Glomerular endothelial cell (primary cell): ENCODE measurements around the gene MPC1. TPM values are rescaled to one million over a fixed set of nuclear protein-coding genes. Genes with fewer than 3 reads are reported as not detected.
"Not testable (repeated sequence)": the region's sequence is repeated elsewhere in the genome, so short reads cannot be mapped to it uniquely, and the experiment has no call there.

Source experiments
- DNase-seq: peaks from one replicate; pipeline ENCODE4 v3.0.0-alpha.2; 2011; ENCODE audit warnings: low read depth, low spot score; ENCODE audit errors: extremely low read depth
- total RNA-seq: library from RNA; depleted of rRNA; stranded (reverse); fragments of >200 nt; gene quantifications from 2 replicates; pipeline ENCODE4 v1.2.3, GENCODE V29; 2015

MPC1 gene
- total RNA-seq, 1 donor from 2014 or later: 19.2 TPM

DNA sequence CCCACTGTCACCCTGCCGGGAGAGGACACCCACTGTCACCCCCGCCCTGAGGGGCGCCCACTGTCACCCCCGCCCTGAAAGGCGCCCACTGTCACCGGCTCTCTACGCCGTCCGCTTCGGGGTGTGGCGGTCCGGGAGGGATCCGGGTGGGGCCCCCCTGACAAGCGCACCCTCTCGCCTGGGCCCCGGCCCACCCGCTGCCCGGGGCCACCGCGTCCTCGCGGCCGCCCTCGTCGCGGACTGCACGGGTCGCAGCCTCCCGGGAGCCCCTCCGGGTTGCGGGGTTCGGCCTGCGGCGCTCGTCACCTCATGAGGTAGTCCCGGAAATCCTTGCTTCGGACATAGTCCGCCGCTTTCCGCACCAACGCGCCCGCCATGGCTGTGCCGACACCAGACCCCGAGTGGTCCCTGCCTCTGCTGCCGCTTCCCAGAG, 224 bp downstream of the MPC1 start:
- DNase-seq: no peak

DNA sequence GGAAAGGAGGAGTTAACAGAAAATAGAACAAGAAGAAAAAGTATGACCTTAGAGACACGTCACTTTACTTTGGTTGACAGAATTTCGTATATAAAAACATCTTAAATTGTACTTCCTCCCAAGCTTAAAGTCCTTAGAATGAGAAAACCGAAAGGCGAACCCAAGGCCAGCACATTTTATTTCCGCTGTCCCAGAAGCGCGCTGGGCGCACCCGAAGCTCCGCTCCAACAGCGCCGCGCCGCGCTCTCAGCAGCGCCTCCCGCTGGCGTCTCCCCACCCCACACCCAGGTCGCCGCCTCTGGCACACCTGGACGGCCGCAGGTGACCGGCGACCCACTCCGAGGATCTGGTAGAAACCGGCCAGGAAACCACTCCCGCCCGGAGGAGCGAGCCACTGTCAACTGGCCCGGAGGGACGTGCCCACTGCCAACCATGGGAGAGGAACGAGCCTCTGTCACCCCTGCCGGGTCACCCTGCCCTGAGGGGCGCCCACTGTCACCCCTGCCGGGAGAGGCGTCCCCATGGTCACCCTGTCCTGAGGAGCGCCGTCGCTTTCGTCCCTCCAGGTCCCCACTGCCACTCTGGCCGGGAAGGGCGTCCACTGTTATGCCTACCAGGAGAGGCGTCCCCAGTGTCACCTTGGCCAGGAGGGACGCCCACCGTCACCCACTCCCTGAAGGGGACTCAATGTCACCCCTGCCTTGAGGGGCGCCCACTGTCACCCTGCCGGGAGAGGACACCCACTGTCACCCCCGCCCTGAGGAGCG, 824 bp downstream of the MPC1 start:
- no peak for DNase-seq

DNA sequence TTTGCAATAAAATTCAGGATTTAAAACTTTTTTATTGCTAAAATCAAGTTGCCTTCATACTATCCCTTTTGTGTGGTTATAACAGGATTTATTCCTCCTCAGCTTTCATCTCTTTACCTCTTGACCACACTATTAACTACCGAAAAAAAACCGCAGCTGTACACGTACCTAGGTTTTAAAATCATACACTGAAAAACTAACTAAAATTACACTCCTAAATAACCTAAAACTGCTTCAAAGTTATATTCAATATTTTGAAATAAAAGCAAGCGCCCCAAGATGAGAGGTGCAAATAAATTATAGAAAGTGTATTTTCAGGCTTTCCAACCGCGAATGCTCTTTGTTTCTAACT, 1.4 kb downstream of the MPC1 start:
- no peak for DNase-seq

DNA sequence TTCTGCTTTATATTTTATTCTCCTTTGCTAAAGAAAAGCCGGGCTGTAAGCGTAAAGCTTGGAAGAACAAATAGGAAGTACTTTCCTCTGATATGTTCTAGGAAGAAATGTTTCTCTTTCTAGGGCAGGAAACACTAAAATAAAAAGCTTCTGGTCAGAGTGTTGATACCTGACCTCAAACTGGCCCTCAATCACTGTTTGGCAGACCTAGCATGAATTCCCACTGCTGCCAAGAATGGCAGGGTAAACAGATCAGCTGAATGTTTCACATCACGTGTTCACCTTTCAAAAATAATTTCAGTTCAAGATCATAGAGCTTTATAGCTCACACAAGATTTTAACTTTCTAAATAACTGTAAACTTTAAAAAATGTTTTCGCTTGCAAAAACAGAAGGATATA, 2.9 kb downstream of the MPC1 start:
- peak; percentile 31 for DNase-seq

DNA sequence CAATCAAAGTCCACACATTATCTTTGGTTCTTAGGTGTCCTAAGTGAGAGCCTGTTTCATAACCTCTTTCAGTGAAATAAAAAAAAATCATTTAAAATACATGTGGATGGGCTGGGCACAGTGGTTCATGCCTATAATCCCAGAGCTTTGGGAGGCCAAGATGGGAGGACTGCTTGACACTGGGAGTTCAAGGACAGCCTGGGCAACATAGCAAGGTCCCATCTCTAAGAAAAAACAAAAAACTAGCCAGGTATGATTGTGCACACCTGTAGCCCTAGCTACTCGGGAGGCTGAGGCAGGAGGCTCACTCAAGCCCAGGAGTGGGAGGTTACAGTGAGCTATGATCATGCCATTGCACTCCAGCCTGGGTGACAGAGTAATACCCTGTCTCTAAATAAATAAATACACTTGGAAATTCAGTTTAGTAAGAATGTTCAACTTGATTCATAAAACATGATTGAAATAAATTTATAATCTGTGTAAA, 3.6 kb downstream of the MPC1 start:
- DNase-seq: no peak

DNA sequence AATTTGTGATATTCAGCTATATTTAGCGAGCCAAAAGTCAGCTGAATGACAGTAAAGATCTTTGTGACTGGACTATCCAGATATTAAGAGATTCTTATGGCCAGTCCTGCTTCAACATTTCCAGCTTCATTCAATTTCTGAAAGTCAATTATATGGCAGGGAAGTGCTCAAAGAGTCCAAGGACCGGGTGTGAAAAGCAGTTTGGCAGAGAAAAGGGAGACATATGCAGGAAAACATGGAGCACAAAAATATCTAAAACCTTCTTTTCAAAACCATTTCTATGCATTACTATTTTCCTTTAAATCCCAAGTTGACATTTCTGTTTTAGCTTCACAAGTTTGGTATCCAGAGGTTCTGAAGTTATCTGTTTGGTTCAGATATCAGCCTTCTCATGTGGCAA, 5.0 kb downstream of the MPC1 start:
- DNase-seq: no peak

DNA sequence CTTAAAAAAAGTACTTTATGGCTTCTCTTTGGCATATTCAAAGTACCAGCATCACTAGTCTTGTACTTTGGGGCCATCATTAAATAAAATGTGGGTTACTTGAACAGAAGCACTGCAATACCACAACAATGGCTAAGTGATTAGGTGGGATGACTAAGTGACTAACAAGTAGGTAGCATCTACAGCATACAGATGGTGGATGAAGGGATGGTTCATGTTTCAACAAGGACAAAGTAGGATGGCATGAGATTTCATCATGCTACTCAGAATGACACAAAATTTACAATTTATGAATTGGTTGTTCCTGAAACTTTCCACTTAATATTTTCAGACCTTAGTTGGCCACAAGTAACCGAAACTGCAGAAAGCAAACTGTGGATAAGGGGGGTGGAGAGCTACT, 7.7 kb downstream of the MPC1 start:
- no peak for DNase-seq

GRCh38 chr6:166370489-166370888, 12.3 kb downstream of the MPC1 start:
- no peak for DNase-seq

- no peak for DNase-seq
Observed at GRCh38 chr6:166369782-166370181, 13.0 kb downstream of the MPC1 start.

GRCh38 chr6:166366921-166367320, 15.8 kb downstream of the MPC1 start:
- DNase-seq: no peak

DNA sequence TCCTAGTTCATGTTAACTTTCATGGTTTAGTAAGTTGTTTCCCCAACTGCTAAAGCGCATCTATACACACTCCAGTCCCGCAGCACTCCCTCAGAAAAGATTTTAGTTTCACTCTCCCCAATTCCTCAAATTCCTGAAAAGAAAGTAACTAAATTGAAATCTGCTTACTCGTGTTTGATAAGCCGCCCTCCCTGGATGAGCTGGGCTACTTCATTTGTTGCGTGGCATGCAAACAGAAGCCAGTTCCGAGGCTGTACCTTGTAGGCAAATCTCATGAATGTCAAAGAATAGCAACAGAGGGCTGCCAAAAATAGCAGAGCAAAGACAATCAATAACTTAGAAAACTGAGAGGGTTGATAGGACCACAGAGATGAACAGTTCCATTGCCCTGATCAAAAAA, 16.9 kb downstream of the MPC1 start:
- DNase-seq: no peak

- DNase-seq: peak; percentile 34
Observed at GRCh38 chr6:166365221-166365620, 17.5 kb downstream of the MPC1 start.

DNA sequence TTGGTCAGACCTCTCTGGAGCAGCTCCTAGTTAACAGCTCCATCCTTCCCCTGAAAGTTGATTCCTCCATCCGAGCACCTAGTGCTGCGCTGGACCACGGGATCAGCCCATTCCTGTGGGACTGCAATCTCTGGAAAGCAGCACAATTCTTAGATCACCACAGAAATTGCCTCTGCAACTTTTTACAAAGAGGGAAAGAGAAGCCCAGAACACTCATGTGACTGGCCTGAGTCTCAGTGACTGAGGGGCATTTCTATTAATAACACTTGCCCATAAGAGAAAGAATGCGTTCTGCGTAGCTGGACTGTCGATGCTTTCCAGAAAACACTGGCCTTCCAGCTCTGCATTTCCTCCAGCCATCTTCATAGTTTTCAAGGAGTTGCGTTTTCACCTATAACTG, 18.3 kb downstream of the MPC1 start:
- DNase-seq: no peak

GRCh38 chr6:166362427-166362826, 20.3 kb downstream of the MPC1 start:
- not testable (repeated sequence) for DNase-seq

DNA sequence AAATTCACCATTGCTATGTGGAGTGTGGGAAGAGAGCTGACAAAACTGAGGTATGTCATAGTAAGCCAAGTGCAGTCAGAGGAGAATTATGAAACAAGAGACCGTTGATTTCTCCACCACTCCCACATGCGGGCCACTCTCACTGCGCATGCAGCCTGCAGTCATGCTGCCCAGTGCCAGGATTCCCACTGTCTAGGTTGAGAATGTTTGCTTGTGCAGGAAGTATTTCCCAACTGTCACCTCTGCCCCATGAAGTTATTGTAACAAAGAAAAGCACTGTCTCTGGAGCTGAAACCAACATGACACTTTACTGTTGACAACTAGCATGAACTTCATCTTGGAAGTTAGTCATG, 21.7 kb downstream of the MPC1 start:
- DNase-seq: no peak

DNA sequence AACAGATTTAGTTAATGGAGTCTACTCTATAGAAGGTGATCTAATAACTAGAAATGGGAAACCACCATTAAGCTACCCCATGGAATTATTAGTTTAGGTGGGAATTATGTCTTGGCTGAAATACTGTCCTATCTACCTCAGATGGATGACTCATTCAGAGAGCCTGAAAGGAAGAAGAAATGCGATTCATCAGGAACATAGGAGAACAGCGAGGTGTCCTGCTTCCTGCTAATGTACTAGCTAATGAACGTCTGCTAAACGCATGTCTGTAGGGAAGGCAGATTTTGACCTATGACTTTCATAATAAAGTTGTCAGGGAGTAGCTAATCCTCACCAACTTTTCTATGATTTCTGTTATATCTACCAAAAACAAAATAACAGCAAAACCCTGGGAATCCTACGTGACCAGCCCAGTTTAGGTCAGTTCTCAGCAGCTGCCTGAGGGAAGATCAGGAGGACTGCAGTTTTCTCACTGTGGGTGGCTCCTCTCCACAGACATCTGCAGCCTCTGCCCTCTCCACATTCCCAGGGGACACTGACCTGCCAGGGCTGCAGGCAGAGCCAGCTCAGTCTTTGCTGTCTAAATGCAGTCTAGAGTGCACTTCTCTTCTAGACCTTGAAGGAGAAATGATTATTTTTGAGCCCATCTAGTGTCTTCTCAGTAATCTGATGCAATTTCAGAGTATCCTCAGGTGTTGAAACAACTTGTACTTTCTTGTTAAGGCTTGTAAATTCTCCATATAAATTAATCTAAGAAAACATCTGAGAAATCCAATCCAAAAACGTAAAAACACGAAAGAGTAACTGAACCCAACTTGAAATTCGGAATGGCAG, 22.3 kb downstream of the MPC1 start:
- no peak for DNase-seq

GRCh38 chr6:166355552-166355951, 27.2 kb downstream of the MPC1 start:
- no peak for DNase-seq

DNA sequence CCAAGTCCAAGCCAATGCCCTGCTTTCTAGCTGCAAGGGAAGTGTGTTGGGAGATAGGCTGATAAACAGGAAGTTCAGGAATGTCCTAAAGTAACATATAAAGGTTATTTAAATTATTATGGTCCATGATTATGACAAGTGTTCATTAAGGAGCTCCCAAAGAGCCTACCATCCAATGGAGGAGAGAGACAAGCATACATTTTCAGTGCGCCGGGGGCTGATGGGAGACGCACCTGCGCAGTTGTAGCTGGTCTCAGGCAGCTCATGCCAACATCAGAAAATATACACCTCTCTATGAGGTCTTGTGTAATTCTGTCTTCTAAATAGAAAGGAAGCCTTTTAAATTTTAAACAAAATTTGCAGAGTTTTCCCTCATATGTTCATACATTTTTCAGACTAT, 27.8 kb downstream of the MPC1 start:
- no peak for DNase-seq

GRCh38 chr6:166354143-166354542, 28.6 kb downstream of the MPC1 start:
- no peak for DNase-seq

DNA sequence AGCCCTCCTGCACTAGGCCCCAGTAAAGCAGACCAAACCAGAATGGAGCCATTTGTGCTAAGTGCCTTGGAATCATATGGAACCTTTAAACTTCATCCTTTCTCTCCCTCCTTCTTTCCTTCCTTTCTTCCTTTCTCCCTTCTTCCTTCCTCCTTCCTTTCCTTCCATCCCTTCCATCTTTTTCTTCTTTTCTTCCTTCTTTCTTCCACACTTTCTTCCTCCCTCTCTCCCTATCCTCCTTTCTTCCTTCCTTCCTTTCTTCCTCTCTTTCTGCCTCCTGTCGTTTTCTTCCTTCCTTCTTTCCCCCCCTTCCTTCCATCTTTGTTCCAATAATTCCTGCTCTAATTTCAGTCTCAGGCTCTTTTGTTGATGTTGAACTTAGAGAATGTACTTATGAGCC, 29.2 kb downstream of the MPC1 start:
- no peak for DNase-seq

DNA sequence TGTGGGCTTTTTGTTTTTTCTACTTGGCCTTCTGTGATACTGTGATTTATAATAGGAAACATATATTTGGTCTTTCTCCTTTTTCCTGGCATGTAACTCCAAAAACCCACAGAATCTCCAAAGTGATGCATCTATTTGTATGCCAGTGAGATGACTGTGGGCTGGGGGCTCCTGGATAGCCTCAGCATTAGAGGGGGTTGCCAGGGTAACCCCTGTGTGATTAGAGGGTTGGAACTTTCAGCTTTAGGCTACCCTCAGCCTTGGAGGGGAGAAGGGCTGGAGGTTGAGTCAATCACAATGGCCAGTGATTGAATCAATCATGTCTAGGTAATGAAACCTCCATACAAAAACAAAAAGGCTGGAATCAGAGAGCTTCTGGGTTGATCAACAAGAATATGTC, 29.8 kb downstream of the MPC1 start:
- no peak for DNase-seq

DNA sequence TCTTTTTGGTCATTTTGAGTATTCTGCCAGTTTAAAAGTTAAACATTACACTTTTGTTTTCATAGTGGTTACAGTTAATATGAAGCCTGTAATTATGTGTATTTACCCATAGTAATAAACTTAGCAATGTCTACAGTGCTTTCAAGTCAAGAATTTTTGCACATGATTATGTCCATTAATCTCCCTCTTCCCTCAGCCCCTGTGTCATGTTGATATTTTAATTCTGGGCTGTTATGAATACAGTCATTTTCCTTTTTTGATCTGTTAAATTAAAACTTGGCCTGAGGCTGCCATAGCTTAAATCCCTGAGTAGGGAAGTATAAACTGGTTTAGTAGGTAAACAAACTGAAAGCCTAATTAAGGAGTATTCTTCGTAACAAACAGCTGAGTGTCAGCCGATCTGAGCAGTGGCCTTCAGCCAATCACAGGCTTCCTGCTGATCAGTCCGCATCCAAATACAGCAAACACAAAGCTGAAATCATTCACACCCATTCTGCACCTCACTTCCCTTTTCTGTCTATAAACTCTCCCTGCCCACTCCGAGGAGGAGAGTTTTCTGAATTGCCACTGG, 30.9 kb downstream of the MPC1 start:
- DNase-seq: no peak
